ENCODE data around the gene SMIM28.
"Not testable (repeated sequence)": the region's sequence is repeated elsewhere in the genome, so short reads cannot be mapped to it uniquely, and the experiment has no call there.

SMIM28 gene

GRCh38 chr6:138421608-138422007, 43.9 kb downstream of the SMIM28 start:
- DNase-seq (ENCODE audit: low read depth), result no peak
- H3K4me3 ChIP-seq (ENCODE audit: low read depth, low read length), result no peak overlapping the region
- no peak for TF ChIP-seq CTCF (conservative IDR thresholded peaks at IDR 0.05; ENCODE audit: low read depth, low read length)

- H3K4me3 ChIP-seq (ENCODE audit: low read depth, low read length), result no peak overlapping the region
- DNase-seq (ENCODE audit: low read depth), result no peak
- no peak for TF ChIP-seq CTCF (conservative IDR thresholded peaks at IDR 0.05; ENCODE audit: low read depth, low read length)
Observed at GRCh38 chr6:138422861-138423260, 45.2 kb downstream of the SMIM28 start.

GRCh38 chr6:138424004-138424904, 46.5 kb downstream of the SMIM28 start:
- no peak for DNase-seq (ENCODE audit: low read depth)
- no peak for TF ChIP-seq CTCF (conservative IDR thresholded peaks at IDR 0.05; ENCODE audit: low read depth, low read length)
- H3K4me3 ChIP-seq (ENCODE audit: low read depth, low read length), result no peak overlapping the region

DNA sequence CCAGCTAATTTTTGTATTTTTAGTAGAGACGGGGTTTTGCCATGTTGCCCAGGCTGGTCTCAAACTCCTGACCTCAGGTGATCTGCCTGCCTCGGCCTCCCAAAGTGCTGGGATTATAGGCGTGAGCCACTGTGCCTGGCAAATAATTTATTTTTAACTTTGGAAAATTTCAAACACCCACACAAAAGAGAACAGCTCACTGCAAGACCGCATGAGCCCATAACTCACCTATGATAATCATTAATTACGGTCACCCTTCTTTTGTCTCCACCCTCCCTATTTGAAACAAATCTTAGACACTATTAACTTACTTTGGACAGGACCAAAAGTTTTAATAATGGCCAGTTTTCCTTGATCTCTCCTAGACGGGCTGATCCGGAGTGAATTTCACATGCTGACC, 47.6 kb downstream of the SMIM28 start:
- DNase-seq (ENCODE audit: low read depth); H3K4me3 ChIP-seq (ENCODE audit: low read depth, low read length): not testable (repeated sequence)

- no peak for TF ChIP-seq CTCF (conservative IDR thresholded peaks at IDR 0.05; ENCODE audit: low read depth, low read length)
- DNase-seq (ENCODE audit: low read depth), result no peak
- H3K4me3 ChIP-seq (ENCODE audit: low read depth, low read length), result no peak overlapping the region
Observed at GRCh38 chr6:138426500-138427123, 48.9 kb downstream of the SMIM28 start.

GRCh38 chr6:138427701-138428100, 50.0 kb downstream of the SMIM28 start:
- DNase-seq (ENCODE audit: low read depth), result no peak
- no peak overlapping the region for H3K4me3 ChIP-seq (ENCODE audit: low read depth, low read length)
- no peak for TF ChIP-seq CTCF (conservative IDR thresholded peaks at IDR 0.05; ENCODE audit: low read depth, low read length)

GRCh38 chr6:138428944-138429598, 51.4 kb downstream of the SMIM28 start:
- H3K4me3 ChIP-seq (ENCODE audit: low read depth, low read length), result no peak overlapping the region
- peak; percentile 60 for TF ChIP-seq CTCF (conservative IDR thresholded peaks at IDR 0.05; ENCODE audit: low read depth, low read length)
- DNase-seq (ENCODE audit: low read depth), result peak; percentile 81
